Keratinocyte (primary cell): ENCODE results near the gene YTHDF1. TPM values are rescaled to one million over a fixed set of nuclear protein-coding genes. Genes with fewer than 3 reads are reported as not detected.

Experiments used
- DNase-seq: peaks from one replicate; pipeline ENCODE4 v3.0.0-alpha.2; 2011; ENCODE audit warnings: low read depth, missing footprints, low spot score
- FAIRE-seq: peaks from 2 replicates; lab custom pipeline; 2011; peaks lifted over from hg19 to GRCh38; lab: Jason Lieb, UNC
- H2AFZ ChIP-seq: 2 replicates; pipeline ENCODE4 v1.6.0; 2012; ENCODE audit warnings: low read length, control low read depth, inconsistent platforms; ENCODE audit not compliant: control insufficient read depth
- H3K27ac ChIP-seq: 2 replicates; pipeline ENCODE4 v1.5.1; 2011; ENCODE audit warnings: low read length; ENCODE audit not compliant: control insufficient read depth, insufficient read depth
- H3K27me3 ChIP-seq: 3 replicates; pipeline ENCODE4 v1.6.0; 2011; ENCODE audit warnings: low read length; ENCODE audit not compliant: control insufficient read depth, insufficient read depth; ENCODE audit errors: extremely low read depth
- H3K36me3 ChIP-seq, 2 experiments: 2 replicates in 1 of 2; 3 replicates in 1 of 2; pipeline ENCODE4 v1.5.1; 2011; ENCODE audit warnings: low read length in 2 of 2, mild to moderate bottlenecking in 1 of 2; ENCODE audit not compliant: control insufficient read depth in 2 of 2, insufficient read depth in 2 of 2; ENCODE audit errors: extremely low read depth in 1 of 2
- H3K4me1 ChIP-seq: 3 replicates; pipeline ENCODE4 v1.5.1; 2011; ENCODE audit warnings: low read length; ENCODE audit not compliant: control insufficient read depth, insufficient read depth; ENCODE audit errors: extremely low read depth
- H3K4me2 ChIP-seq: 3 replicates; pipeline ENCODE4 v1.6.0; 2011; ENCODE audit warnings: low read depth, low read length; ENCODE audit not compliant: control insufficient read depth, insufficient read depth; ENCODE audit errors: extremely low read depth
- H3K4me3 ChIP-seq, 3 experiments: fragments of 200-600 bp in 1 of 3; sonication (generic) in 1 of 3; 2 replicates in 2 of 3; 3 replicates in 1 of 3; pipeline ENCODE4 v1.5.1; 2011 to 2016; ENCODE audit warnings: low read length in 3 of 3, mild to moderate bottlenecking in 3 of 3, control low read depth in 2 of 3, inconsistent platforms in 1 of 3, low read depth in 1 of 3, mixed read lengths in 1 of 3, mixed run types in 1 of 3, moderate library complexity in 1 of 3; ENCODE audit not compliant: control insufficient read depth in 2 of 3, insufficient read depth in 2 of 3; ENCODE audit errors: extremely low read depth in 1 of 3
- H3K79me2 ChIP-seq: 2 replicates; pipeline ENCODE4 v1.6.0; 2012; ENCODE audit warnings: low read length; ENCODE audit not compliant: control insufficient read depth, insufficient read depth
- H3K9ac ChIP-seq: 3 replicates; pipeline ENCODE4 v1.6.0; 2011; ENCODE audit warnings: low read length; ENCODE audit not compliant: control insufficient read depth, insufficient read depth; ENCODE audit errors: extremely low read depth
- H3K9me1 ChIP-seq: 3 replicates; pipeline ENCODE4 v1.6.0; 2011; ENCODE audit warnings: low read length; ENCODE audit not compliant: control insufficient read depth, insufficient read depth; ENCODE audit errors: extremely low read depth
- H3K9me3 ChIP-seq: 2 replicates; pipeline ENCODE4 v1.5.1; 2012; ENCODE audit warnings: low read depth, low read length; ENCODE audit not compliant: control insufficient read depth
- H4K20me1 ChIP-seq: 3 replicates; pipeline ENCODE4 v1.6.0; 2011; ENCODE audit warnings: low read length; ENCODE audit not compliant: control insufficient read depth, insufficient read depth; ENCODE audit errors: extremely low read depth
- CTCF ChIP-seq, 3 experiments: IDR thresholded peaks in 1 of 3; conservative IDR thresholded peaks in 1 of 3; optimal IDR thresholded peaks in 1 of 3; 2 replicates in 2 of 3; 3 replicates in 1 of 3; pipeline versions ENCODE3 to v1.5.1; 2011; ENCODE audit warnings: low read length in 3 of 3, mild to moderate bottlenecking in 3 of 3, moderate library complexity in 2 of 3, control low read depth in 1 of 3, inconsistent platforms in 1 of 3; ENCODE audit not compliant: insufficient read depth in 2 of 3; ENCODE audit errors: extremely low read depth in 1 of 3
- EZH2 ChIP-seq: IDR thresholded peaks from one replicate; pipeline ENCODE4 v1.6.1; 2012; ENCODE audit warnings: inconsistent platforms, mild to moderate bottlenecking, low read length, moderate library complexity
- dilution Hi-C: fragments of 300-500 bp; cut with MboI; formaldehyde crosslinking; loops from one replicate; pipeline ENCODE4 v1.7.0; 2020; ENCODE audit warnings: low sequenced_read_pairs; ENCODE audit not compliant: extremely low pct_ligation_motif_present
- polyA plus RNA-seq, 5 experiments: library from polyadenylated mRNA; depleted of rRNA in 3 of 5; stranded (reverse) in 3 of 5; stranded (forward) in 1 of 5; unstranded in 1 of 5; fragments of >200 nt; gene quantifications; 1 replicate in 1 of 5; 2 replicates in 3 of 5; 3 replicates in 1 of 5; pipeline versions ENCODE4 v1.2.1 to v1.2.3, GENCODE V29; 2011 to 2012; ENCODE audit warnings: missing spikeins in 2 of 5, low read depth in 1 of 5, low replicate concordance in 1 of 5

Gene YTHDF1
- polyA plus RNA-seq, 1 donor (not counting 4 experiments of a cell fraction or from before 2014, with no cell fraction given) = 26.4 TPM

GRCh38 chr20:63168861-63169260 lies 47.1 kb downstream of the YTHDF1 start:
- dilution Hi-C loops = no loop called here
- Histone ChIP-seq H3K4me2 (no peak overlapping the region), H3K4me3 (no peak overlapping the region), H3K9ac (no peak overlapping the region), H3K9me1 (no peaks in the 10 kb centered on the region), H2AFZ (no peak overlapping the region), H3K4me1 (no peaks in the 10 kb centered on the region), H3K27ac (no peak overlapping the region), H3K9me3 (no peaks in the 10 kb centered on the region), H3K27me3 (peaks cover 44% of the 10 kb centered on the region), H4K20me1 (peaks cover 6% of the 10 kb centered on the region), H3K79me2 (no peaks in the 10 kb centered on the region), H3K36me3 (no peaks in the 10 kb centered on the region)
- TF ChIP-seq EZH2 (no peak), CTCF (optimal IDR thresholded peaks at IDR 0.05 in 1 of 3, IDR thresholded peaks at IDR 0.05 in 1 of 3, conservative IDR thresholded peaks at IDR 0.05 in 1 of 3; ENCODE audit: extremely low read depth in 1 of 3, insufficient read depth in 2 of 3, low read length in 3 of 3) (no peak)
- no peak for FAIRE-seq
- DNase-seq = no peak

- Histone ChIP-seq H3K9me1 (no peaks in the 10 kb centered on the region), H3K9me3 (no peaks in the 10 kb centered on the region), H4K20me1 (peaks cover 6% of the 10 kb centered on the region), H3K4me2 (no peak overlapping the region), H3K27me3 (peaks cover 41% of the 10 kb centered on the region), H3K4me1 (no peaks in the 10 kb centered on the region), H3K36me3 (no peaks in the 10 kb centered on the region), H3K9ac (no peak overlapping the region), H3K27ac (no peak overlapping the region), H3K79me2 (no peaks in the 10 kb centered on the region), H3K4me3 (no peak overlapping the region), H2AFZ (no peak overlapping the region)
- DNase-seq (no peak), FAIRE-seq (no peak)
- TF ChIP-seq EZH2 = no peak
- TF ChIP-seq CTCF (optimal IDR thresholded peaks at IDR 0.05 in 1 of 3, IDR thresholded peaks at IDR 0.05 in 1 of 3, conservative IDR thresholded peaks at IDR 0.05 in 1 of 3; ENCODE audit: extremely low read depth in 1 of 3, insufficient read depth in 2 of 3, low read length in 3 of 3) = no peak
- dilution Hi-C loops = no loop called here
Observed at GRCh38 chr20:63167918-63168520, 47.9 kb downstream of the YTHDF1 start.
